Ammon's horn (tissue), 1 donor: ENCODE data around the gene PRDM8.
"Not testable (repeated sequence)": the region's sequence is repeated elsewhere in the genome, so short reads cannot be mapped to it uniquely, and the experiment has no call there.

Experiments used
- DNase-seq: peaks from one replicate; pipeline ENCODE4 v3.0.0-alpha.2; 2016; ENCODE audit warnings: low spot score

The PRDM8 gene

DNA sequence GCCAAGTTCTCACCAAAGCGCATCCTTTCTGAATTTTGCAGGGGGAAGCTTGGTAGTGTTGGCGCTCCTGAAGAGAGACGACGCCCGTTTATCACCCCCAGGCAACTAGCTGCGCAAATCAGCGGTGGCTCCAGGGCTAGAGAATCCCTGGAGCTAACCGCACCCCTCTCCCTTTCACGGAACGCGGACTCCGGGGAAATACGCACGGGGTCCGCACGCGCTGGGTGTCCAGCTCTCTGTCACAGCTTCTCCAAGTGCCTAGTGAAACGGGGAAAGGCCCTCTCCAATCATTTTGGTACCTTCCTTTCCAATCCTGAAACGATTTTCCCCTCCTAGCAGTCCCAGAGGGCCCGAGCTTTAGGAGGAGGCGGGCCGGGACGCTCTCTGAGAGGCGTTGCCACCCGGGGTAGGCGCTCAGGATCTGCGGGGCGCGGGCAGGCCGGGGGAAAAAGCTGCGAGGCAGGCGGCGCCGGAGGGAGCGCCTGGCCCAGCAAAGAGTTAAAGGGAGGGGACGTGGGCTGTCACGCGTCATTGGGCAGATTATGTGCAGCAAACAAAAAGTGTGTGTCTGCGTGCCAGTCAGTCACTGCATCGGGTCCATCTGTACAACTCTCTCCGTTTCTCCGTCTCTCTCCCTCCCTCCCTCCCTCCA, at the start of gene PRDM8:
Gene PRDM8, plus strand, starts transcription at position 582 of the 652 bp plus-strand sequence. CDS start 2,578 bp downstream, outside the sequence.
- DNase-seq, result peak; percentile 96

DNA sequence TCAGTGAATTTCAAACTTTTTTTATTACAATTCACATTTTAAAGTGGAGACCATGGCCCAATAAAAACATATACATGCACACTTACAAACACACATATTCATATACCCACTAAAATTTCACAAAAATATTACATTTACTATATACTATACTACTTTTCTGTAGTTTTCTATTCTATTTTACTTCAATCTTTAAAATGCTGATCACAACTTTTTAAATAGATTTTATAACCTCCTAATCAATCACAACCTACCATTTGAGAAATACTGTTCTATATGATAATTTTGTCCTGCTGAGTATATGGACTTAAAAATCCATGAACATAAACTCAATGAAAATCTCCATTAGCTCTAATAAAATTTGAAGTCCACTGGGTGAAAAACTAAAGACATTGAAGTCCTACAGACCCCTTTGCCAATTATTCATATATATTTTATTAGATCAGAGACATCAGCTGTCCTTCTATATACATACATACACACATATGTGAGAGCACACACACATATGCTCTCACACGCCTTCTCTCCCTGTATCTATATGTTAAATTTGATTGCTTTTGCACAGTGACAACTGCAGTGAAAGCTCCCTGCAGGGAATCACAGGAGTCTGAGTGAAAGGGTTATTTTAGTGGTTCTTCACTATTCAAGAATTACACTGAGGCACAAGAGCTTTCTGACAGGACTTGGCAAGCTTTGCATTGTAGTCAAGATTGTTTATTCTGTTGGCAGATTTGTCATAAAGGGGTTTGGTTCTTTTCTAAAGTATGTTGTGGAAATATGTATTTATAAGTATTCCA, 46.7 kb upstream of the PRDM8 start:
- no peak for DNase-seq

DNA sequence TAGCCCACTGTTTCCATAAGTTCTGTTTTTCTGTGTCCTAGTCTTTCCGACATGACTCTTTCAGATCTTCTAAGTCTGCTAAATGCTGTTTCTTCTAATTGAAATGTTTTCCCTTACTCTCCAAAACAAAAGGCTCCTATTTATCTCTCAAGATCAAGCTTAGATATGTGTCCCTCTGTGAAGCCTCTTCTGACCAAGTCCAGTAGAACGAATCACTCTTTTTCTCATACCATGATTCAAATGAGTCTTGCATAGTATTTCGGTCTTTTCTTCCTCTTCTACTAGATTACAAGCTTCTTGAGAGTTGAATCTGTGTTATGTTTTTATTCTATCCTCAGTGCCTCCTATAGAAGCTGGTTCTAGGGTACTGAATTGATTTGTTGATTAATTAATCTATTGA, 45.3 kb upstream of the PRDM8 start:
- no peak for DNase-seq

DNA sequence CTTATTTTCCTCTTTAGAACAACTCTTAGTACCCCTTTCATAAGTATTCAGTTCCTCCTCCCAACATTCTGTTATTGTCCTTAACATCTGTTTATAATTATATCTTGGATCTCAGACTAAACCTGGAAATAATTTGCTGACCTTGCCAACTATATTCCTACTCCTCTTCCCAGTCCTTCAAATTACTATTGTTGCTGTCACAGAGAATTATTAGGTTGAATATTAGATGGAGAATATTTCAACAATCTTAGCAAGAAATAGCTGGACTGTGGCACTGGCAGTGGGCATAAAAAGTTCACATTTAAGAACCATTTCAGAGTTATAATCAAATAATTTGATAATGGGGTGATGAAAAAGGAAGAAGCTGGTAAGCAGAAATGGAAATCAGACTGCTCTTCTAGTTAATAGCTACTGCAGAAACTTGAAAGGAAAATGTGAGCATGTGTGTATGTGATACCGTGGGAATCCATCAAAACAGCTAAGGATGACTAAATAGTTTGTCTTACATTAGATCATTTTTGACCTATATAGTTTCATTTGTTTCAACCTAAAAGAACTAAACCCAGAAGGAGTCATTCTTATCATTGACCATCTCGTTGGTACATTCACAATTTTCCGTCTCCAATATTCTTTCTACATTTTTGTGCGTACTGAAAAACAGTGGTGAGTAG, 43.3 kb upstream of the PRDM8 start:
- DNase-seq, result no peak

DNA sequence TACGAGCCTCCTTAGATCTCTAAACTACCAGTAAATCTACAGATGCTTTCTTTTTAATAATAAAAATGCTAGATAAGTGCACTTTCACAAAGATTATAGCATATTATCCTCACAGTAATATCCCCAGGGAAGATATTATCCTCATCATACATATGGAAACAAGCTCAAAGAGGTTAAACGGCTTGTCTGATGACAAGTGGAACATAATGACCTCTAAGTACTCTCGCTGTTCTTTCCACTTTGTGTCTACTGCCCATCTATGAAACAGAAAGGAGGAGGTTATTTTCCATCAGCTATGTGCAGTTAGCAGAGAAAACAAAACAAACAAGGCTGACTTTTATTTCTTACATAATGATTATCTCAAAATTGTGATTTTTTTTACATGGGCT, 42.8 kb upstream of the PRDM8 start:
- no peak for DNase-seq

DNA sequence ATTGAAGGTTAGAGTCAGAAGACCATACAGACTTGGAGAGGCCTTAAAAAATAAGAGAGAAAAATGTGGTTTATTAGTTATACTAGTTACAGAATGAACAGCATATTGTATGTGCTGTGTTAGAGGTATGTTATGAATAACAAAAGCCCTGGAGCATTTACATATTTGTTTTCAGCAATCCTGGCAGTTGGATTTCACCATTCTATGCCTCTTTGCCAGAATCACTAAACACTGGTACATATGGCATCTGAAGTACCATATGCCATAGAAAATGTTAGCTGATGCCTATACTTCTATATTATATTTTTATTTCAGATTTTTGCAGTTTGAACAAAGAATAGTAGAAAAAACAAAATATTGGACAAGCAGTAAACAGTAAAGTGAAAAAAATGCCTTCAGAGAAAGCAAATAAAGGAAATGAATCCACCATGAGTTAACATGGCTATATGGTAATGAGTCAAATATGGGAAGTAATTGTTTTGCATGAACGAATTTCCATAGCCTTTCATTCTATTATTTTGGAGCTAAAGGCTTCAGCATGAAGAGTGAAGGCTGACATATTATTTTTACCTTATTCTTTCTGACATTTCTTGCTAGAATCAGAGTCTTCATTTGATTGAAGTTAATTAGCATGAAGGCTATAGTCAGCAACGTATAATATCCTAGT, 41.9 kb upstream of the PRDM8 start:
- DNase-seq, result no peak

DNA sequence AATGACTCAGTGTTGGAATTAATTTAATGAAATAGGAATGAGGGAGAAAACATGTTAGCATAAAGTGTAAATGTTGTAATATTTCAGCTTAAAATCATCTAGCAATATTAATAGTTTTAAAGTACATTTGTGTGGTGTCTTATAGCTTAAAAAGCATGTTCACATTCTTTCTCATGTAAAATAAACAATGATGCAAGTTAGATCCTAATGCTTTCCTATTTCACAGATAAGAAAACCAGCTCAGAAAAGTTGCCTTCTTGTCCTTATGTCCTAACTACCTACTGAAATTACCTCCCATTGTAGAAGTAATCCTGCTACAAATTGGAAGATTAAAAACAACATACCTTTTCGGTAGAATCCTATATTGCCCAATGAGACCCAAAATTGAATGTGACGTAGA, 40.9 kb upstream of the PRDM8 start:
- DNase-seq, result no peak

DNA sequence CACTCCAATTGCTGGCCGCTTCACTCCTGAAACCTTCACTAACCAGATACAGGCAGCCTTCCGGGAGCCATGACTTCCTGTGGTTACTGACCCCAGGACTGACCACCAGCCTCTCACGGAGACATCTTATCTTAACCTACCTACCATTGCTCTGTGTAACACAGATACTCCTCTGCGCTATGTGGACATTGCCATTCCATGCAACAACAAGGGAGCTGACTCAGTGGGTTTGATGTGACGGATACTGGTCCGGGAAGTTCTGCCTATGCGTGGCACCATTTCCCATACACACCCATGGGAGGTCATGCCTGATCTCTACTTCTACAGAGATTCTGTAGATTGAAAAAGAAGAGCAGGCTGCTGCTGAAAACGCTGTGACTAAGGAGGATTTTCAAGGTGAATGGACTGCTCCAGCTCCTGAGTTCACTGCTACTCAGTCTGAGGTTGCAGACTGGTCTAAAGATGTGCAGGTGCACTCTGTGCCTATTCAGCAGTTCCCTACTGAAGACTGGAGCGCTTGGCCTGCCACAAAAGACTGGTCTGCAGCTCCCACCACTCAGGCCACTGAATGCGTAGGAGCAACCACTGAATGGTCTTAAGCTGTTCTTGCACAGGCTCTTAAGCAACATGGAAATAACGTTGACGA, 35.8 kb upstream of the PRDM8 start:
- no peak for DNase-seq

DNA sequence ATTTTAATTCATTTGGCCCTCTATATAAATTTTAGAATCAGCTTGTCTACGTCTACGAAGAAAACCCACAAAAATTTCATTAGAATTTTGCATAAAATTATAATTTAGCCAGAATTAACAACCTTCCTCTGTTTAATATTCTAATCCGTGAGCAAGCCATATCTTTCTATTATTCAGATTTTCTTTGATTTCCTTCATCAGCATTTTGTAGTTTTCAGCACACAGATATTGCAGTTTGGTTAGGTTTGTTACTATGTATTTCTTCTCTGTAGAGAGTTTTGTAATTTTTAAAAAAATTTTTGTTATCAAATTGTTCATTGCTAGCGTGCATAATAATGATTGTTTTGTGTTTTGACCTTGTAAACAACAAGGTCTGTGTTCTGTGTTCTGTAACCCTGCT, 34.9 kb upstream of the PRDM8 start:
- DNase-seq, result no peak

DNA sequence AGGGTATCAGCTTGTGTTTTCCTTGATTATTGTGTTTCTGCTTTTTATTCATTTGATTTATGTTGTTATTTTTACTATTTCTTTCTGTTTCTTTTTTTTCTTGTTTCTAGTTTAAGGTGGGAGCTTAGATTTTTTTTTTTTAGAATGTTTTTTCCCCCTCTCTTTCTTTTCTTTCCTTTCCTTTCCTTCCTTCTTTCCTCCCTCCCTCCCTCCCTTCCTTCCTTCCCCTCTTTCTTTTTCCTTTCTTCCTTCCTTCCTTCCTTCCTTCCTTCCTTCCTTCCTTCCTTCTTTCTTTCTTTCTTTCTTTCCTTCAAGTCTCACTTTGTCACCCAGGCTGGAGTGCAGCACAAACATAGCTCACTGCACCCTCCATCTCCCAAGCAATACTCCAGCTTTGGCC, 31.4 kb upstream of the PRDM8 start:
- DNase-seq, result no peak

DNA sequence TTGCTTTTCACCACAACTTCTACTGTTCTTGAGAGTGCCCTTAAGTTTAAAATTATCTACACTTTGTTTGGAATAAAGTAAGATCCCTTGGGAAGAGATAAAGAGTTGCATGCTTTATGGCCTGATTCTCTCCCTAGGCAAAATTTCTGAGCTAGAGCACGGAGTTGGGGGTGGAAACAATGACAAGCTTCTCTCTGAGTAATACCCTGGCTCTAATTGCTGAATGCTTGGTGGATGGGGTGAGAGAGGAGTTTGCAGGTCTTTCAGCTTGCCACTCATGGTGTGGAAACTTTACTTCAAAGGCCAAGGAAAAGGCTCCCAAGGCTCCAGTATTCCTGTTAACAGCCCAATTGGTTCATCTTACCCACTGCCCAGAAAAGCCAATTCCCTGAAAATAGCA, 26.1 kb upstream of the PRDM8 start:
- no peak for DNase-seq

DNA sequence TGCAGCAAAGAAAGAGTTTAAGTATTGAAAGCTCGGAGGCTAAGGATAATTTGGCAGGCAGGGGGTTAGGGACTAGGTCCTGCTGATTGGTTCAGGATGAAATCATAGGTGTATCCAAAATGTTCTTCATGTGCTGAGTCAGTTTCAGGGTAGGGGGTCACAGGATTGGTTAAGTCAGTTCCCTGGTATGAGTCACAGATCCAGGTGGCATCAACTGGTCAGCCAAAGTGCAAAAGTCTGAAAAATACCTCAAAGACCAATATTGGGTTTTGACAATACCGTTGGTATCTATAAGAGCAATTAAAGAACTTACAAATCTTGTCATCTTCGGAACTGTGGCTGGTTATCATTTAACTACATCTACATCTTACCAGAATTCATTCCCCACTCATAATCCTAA, 25.6 kb upstream of the PRDM8 start:
- no peak for DNase-seq

DNA sequence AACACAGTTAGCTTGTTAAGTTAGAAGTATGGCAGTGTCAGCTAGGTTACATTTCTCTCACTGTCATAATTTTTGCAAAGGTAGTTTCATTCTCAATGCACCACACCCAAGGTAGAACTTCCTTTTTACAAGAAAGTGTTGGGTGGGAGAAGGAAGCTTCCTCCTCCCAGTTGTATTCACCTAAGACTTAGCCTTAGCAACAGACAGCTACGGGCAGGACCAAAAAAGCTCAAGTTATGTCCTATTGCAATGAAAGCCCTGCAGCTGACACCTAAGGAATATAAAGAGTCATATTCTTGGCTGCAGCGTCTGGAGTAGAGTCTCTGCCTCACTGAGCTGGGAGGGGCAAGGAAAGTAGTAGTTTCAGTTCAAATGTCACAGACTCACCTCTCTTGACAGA, 25.1 kb upstream of the PRDM8 start:
- DNase-seq, result no peak

DNA sequence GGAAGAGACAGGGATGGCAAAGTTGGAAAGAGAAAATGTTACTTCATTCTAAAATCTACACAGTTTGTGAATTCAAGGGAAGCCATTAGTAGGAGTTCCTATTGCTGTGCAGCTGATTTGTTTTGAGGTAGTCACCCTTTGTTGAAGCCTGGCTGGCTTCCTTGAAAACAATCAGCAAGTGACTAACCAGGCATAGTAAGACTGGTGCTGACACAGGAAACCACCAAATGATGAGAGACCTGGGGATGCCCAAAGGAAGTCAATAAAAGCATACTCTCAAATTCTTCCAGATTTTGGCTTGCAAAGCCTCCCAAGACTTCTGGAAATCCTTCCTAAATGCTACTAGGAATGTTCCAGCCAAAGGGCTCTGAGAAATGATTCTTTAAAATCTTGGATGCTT, 23.9 kb upstream of the PRDM8 start:
- DNase-seq, result no peak

DNA sequence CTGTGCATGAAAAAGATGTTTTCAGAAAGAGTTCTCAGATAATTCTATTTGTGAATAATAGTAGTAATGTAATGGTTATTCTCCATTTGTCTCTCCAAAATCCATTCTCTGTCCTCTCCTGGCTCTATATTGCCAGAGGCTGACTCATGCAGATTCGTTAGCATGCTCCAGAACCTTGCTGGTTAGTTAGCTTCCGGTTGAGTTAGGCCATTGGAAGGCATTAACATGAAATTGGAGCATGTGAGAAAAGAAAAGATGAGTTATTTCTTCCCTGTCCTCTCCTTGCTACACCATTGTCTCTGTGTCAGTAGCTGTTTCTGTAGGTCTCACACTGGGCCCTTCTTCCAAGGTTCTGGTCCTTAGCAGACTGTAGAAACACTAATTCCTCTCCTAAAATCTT, 23.5 kb upstream of the PRDM8 start:
- no peak for DNase-seq

DNA sequence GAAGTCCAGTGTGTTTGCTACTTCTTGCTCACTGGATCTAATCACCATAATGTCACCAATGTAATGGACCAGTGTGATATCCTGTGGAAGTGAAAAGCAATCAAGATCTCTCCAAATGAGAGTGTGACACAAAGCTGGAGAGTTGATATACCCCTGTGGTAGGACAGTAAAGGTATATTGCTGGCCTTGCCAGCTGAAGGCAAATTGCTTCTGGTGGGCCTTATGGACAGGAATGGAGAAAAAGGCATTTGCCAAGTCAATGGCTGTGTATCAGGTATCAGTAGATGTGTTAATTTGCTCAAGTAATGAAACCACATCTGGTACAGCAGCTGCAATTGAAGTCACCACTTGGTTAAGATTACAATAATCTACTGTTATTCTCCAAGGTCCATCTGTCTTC, 19.5 kb upstream of the PRDM8 start:
- not testable (repeated sequence) for DNase-seq

DNA sequence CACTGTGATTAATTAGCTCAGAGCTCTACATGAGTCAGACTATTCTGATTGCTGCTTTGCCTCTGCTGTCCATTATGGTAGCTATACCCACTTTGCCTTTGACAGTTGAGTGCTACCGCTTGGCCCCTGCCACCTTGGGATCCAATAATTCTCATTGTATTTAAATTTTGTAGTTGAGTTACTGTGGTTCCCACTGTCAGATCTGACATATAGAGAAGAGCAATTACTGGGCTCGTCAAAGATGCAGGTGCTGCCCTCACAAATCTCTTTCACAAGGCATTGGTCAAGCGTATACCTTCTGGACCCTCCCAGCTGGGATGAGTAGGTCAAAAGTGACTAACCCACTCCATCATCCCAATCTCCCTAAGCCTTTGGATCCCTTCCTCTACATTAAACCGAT, 18.3 kb upstream of the PRDM8 start:
- no peak for DNase-seq

DNA sequence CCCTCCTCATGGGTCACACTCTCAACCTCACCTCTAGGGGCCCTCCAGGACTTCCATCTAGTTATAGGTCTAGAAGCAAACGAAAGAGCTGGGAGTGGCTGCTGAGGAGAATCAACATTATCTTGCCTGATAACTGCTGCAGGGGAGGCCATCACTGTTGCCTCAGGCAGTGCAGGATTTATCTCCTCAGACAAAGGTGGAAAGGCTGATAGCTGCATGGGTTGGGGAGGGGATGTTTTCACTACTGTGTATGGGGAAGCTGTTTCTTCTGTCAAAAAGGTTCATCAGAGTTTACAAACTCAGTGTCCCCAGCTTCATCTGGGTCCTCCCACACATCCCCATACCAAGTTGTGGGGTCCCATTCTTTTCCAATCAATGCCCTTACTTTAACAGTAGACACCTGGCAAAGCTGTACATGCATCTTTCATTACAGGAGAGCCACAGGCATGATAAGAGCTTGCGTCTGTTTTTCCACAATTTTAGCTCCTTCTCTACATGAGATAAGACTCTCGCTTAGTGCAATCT, 17.6 kb upstream of the PRDM8 start:
- DNase-seq, result no peak

DNA sequence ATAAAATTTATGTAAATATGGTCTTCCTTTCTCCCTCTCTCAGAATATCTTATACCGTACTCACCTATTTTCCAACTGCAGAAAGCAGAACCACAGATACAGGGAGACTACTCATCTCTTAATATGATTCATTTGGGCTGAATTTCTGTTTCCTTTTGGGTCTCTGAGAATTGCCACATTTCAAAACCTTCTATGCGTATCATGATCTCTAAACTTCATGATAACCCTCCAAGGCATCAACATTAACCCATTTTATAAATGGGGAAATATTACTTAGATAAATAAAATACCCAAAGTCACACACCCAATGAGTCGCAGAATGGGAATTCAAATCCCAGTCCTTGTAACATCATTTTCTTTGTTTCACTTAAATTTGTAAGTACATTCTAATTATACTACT, 16.6 kb upstream of the PRDM8 start:
- no peak for DNase-seq

DNA sequence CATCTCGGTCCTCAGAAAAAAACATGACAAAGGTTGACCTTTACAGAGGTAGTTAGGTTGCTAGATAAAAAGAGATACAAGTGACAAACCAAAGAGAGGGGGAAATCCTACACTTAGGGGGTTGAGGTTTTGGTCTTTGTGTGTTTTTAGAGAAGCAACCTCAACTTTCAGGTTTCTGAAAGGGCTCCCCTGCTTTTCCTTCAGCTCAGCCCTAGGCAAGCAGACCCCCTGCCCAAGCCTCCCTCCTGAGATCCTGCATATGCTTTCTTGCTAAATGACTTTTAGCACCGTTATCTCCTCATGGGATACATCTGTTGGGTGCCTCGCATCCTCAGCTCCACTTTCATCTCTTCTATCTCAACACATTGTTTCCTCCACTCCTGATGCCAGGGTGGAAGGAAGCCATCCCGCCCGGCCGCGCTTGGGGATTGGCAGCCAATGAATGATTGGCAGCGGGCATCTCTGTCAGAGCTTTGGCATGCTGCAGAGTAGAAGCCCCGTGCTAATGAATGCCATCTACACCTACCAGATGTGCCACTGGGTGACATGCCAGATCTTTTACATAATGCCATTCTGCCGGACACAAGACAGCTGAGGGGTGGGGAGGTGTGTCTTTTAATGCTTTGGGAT, 15.0 kb upstream of the PRDM8 start:
- DNase-seq, result no peak

DNA sequence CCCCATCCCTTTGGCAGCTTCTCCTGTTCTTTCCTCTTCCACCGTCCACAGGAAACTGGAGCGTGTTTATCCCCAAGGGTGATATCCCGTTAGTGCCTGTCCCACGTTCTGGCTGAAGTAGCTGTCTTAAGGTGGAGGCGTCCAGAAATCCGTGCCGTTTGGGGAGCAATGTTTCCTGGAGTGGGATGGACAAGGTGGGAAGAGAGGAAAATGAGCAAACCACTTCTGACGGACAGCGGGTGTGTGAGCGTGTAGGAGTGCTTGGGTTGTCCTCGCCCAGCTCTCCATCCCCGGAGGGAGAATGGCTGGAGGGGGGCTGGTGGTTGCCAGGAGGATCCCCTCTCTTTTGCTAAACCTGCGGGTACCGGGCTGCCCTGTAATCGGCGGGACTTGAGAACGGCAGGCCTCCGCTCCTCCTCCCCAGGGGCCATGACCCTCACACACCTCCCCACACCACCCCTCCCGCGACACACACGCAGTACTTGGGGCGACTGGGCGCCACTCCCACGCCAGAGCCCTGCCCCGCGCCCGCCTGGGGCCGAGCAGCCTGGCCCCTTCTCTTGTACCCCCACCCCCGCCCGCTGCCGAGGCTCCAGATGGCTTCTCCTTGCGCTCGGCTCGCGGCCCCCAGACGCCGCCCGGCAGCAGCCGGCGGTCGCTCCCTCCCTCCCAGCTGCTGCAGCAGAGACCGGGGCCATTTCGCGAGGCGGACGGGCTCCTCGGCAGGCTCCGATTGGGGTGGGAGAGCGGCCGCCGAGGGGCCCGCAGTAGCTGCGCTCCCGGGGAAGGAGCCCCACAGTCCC, 13.9 kb upstream of the PRDM8 start:
- no peak for DNase-seq
